ENCODE measurements around the gene SEPTIN7. TPM values are rescaled to one million over a fixed set of nuclear protein-coding genes. Genes with fewer than 3 reads are reported as not detected.

Gene SEPTIN7
- total and polyA plus RNA-seq, 2 of the 13 experiments (the other 11 are each of a cell fraction or from before 2014, with no cell fraction given): 103 to 129 TPM

- Histone ChIP-seq H3K4me1 (ENCODE audit: insufficient read depth, low read length) (peaks cover 13% of the 10 kb centered on the region; the same call in 1 of the 2 replicates), H3K4me3 (replicated peaks in 1 of 3; ENCODE audit: insufficient read depth in 1 of 3, low read depth in 2 of 3, low read length in 3 of 3) (no peak overlapping the region), H3K9me3 (ENCODE audit: low read length) (no peaks in the 10 kb centered on the region), H3K36me3 (replicated peaks in 1 of 2; ENCODE audit: control insufficient read depth in 1 of 2, insufficient read depth in 2 of 2, low read length in 2 of 2) (no peaks in the 10 kb centered on the region), H3K79me2 (ENCODE audit: insufficient read depth, low read length) (no peaks in the 10 kb centered on the region), H4K20me1 (ENCODE audit: insufficient read depth, low read length) (no peaks in the 10 kb centered on the region), H3K9ac (ENCODE audit: insufficient read depth, low read depth, low read length) (no peak overlapping the region), H3K4me2 (ENCODE audit: low read depth, low read length) (no peak overlapping the region), H3K27ac (ENCODE audit: extremely low read length, insufficient read depth, low read length) (no peak overlapping the region), H2AFZ (ENCODE audit: low read length) (no peak overlapping the region), H3K27me3 (ENCODE audit: control insufficient read depth in 1 of 2, insufficient read depth in 2 of 2, low read length in 2 of 2) (no peaks in the 10 kb centered on the region)
- ATAC-seq (no peak), FAIRE-seq (no peak), DNase-seq (ENCODE audit: low spot score) (no peak)
- in situ Hi-C loops (cut with HindIII; ENCODE audit: extremely low pct_ligation_motif_present, low pct_unique_long_range_greater_than_20kb) (no loop called here), intact Hi-C loops (cut with micrococcal nuclease; ENCODE audit: unreplicated experiment) (no loop called here)
- no peak for TF ChIP-seq ZNF558 (CRISPR knock-in tag; IDR thresholded peaks at IDR 0.05; ENCODE audit: borderline replicate concordance)
- no peak for TF ChIP-seq NFATC3 (CRISPR knock-in tag; IDR thresholded peaks at IDR 0.05)
- no peak for TF ChIP-seq MAX (IDR thresholded peaks at IDR 0.05)
- no peak for TF ChIP-seq ZNF770 (CRISPR knock-in tag; IDR thresholded peaks at IDR 0.05)
- TF ChIP-seq KLF11 (CRISPR knock-in tag; IDR thresholded peaks at IDR 0.05): no peak
- TF ChIP-seq JUND (CRISPR knock-in tag; IDR thresholded peaks at IDR 0.05): no peak
- no peak for TF ChIP-seq DR1 (CRISPR knock-in tag; IDR thresholded peaks at IDR 0.05)
- no peak for TF ChIP-seq ZSCAN21 (CRISPR knock-in tag; IDR thresholded peaks at IDR 0.05; ENCODE audit: borderline replicate concordance)
- TF ChIP-seq KDM3A (CRISPR knock-in tag; IDR thresholded peaks at IDR 0.05; ENCODE audit: low read depth): no peak
- BruUV-seq (replicated peaks): no TSS peak
- ChIA-PET POLR2A (interaction anchor here (1.3 kb wide), 1 partner anchor 13 kb away, joined by 4 read pairs; the partner anchor contains the start of gene SEPTIN7), CTCF (ENCODE audit: low intra/inter-chr PET ratio, low total read pairs) (no interaction called here)
- WGBS (ENCODE audit: low lambda C conversion rate): 26% methylated on average over 2 of the region's 2 CpGs
These were observed 12.9 kb upstream of the SEPTIN7 start for GRCh38 chr7:35787925-35788324.

Measured in HepG2 (cell line).